ENCODE data around the gene ERMAP. TPM values are rescaled to one million over a fixed set of nuclear protein-coding genes. Genes with fewer than 3 reads are reported as not detected.

The ERMAP gene
- polyA plus RNA-seq (2011; rRNA removed) (16.1 and 18.2 TPM in 2 replicates), polyA minus RNA-seq (2011; rRNA and poly(A)+ RNA removed) (11.7 and 14.2 TPM in 2 replicates)

- CTCF ChIA-PET: interaction anchor here (0.7 to 2.4 kb wide), 6 partner anchors 29 to 257 kb away, joined by 3 to 10 read pairs (median 4); partner anchors contain the start of genes C1orf50, P3H1 and ZNF691
- DNase-seq (ENCODE audit: low read depth, low spot score): peak; percentile 61
- no peak for TF ChIP-seq CTCF (IDR thresholded peaks at IDR 0.05; ENCODE audit: low read depth, low read length)
These were observed at the start of gene ERMAP, which contains the start of gene SVBP for GRCh38 chr1:42816585-42817439. Gene ERMAP, plus strand, starts transcription at chr1:42817122. Its CDS starts 13,327 bp downstream, at chr1:42830449. Gene SVBP, minus strand, starts transcription at chr1:42817397. Its CDS starts 853 bp downstream, at chr1:42816544.

GRCh38 chr1:42767510-42768000, 49.4 kb upstream of the ERMAP start:
- Histone ChIP-seq H3K9me3 (ENCODE audit: control insufficient read depth, insufficient read depth, low read length) (peaks cover 2% of the 10 kb centered on the region; the same call in 1 of the 2 replicates), H3K27me3 (ENCODE audit: control insufficient read depth, insufficient read depth, low read length) (no peaks in the 10 kb centered on the region), H3K27ac (ENCODE audit: low read depth, low read length) (peak overlapping the region; percentile 52), H3K4me3 (ENCODE audit: low read depth, low read length) (peak overlapping the region; percentile 94)
- ChIA-PET POLR2A (interaction anchor here (1.0 to 2.4 kb wide), 6 partner anchors 15 to 306 kb away, joined by 3 to 32 read pairs (median 6); partner anchors contain the start of genes YBX1 and ZNF691), CTCF (interaction anchor here (0.8 to 2.2 kb wide), 9 partner anchors 11 to 306 kb away, joined by 3 to 10 read pairs (median 4); partner anchors contain the start of genes ERMAP and SVBP)
- no peak for DNase-seq (ENCODE audit: low read depth, low spot score)
- TF ChIP-seq CTCF (IDR thresholded peaks at IDR 0.05; ENCODE audit: low read depth, low read length): no peak

More at GRCh38 chr1:42816585-42817439, at the start of gene ERMAP, which contains the start of gene SVBP:
- H3K27me3 ChIP-seq (ENCODE audit: control insufficient read depth, insufficient read depth, low read length): no peaks in the 10 kb centered on the region
- peak within 1 kb of the TSS; percentile 86 for H3K4me3 ChIP-seq (ENCODE audit: low read depth, low read length)
- POLR2A ChIA-PET: interaction anchor here (0.6 to 3.0 kb wide), 3 partner anchors 9 to 50 kb away, joined by 3 to 16 read pairs (median 6); partner anchors contain the start of genes C1orf50, P3H1 and ZNF691
- peak within 1 kb of the TSS; percentile 97 for H3K27ac ChIP-seq (ENCODE audit: low read depth, low read length)
- no peaks in the 10 kb centered on the region for H3K9me3 ChIP-seq (ENCODE audit: control insufficient read depth, insufficient read depth, low read length)

- DNase-seq (ENCODE audit: low read depth, low spot score): no peak
- ChIA-PET POLR2A (no interaction called here), CTCF (interaction anchor here (1.1 to 2.2 kb wide), 3 partner anchors 10 to 306 kb away, joined by 3 to 9 read pairs (median 4); no protein-coding TSS in a partner anchor)
- TF ChIP-seq CTCF (IDR thresholded peaks at IDR 0.05; ENCODE audit: low read depth, low read length): no peak
- Histone ChIP-seq H3K9me3 (ENCODE audit: control insufficient read depth, insufficient read depth, low read length) (peaks cover 2% of the 10 kb centered on the region; the same call in 1 of the 2 replicates), H3K27me3 (ENCODE audit: control insufficient read depth, insufficient read depth, low read length) (no peaks in the 10 kb centered on the region), H3K4me3 (ENCODE audit: low read depth, low read length) (peak overlapping the region; percentile 94), H3K27ac (ENCODE audit: low read depth, low read length) (no peak overlapping the region)
These were observed 48.8 kb upstream of the ERMAP start for GRCh38 chr1:42768172-42768571.

- ChIA-PET CTCF (interaction anchor here (0.6 to 2.2 kb wide), 3 partner anchors 8 to 1962 kb away, joined by 3 to 9 read pairs (median 7); no protein-coding TSS in a partner anchor), POLR2A (no interaction called here)
- Histone ChIP-seq H3K27me3 (ENCODE audit: control insufficient read depth, insufficient read depth, low read length) (no peaks in the 10 kb centered on the region), H3K4me3 (ENCODE audit: low read depth, low read length) (no peak overlapping the region), H3K27ac (ENCODE audit: low read depth, low read length) (no peak overlapping the region), H3K9me3 (ENCODE audit: control insufficient read depth, insufficient read depth, low read length) (peaks cover 2% of the 10 kb centered on the region; the same call in 1 of the 2 replicates)
- DNase-seq (ENCODE audit: low read depth, low spot score): no peak
- no peak for TF ChIP-seq CTCF (IDR thresholded peaks at IDR 0.05; ENCODE audit: low read depth, low read length)
These were observed 47.1 kb upstream of the ERMAP start for GRCh38 chr1:42769811-42770210.
